Lung (tissue), 11 donors: ENCODE measurements around the gene KRABD2.
"Not testable (repeated sequence)": the region's sequence is repeated elsewhere in the genome, so short reads cannot be mapped to it uniquely, and the experiment has no call there.

Source experiments
- ATAC-seq: fragments of 200-7000 bp; cut with Tn5 transposase; one replicate; pipeline ENCODE4 v1.9.1; 2020; ENCODE audit warnings: moderate number of reproducible peaks; ENCODE audit not compliant: insufficient read depth, low FRiP score
- DNase-seq, 3 donors: peaks; one replicate each; pipeline ENCODE4 v3.0.0-alpha.2; 2013 to 2017
- H3K27ac ChIP-seq, 2 donors: one replicate each; pipeline ENCODE4 v1.5.1; 2013; ENCODE audit warnings: mild to moderate bottlenecking in 2 of 2, moderate library complexity in 2 of 2, control low read depth in 1 of 2, inconsistent platforms in 1 of 2, low read depth in 1 of 2, low read length in 1 of 2
- H3K27me3 ChIP-seq, 3 donors: one replicate each; pipeline ENCODE4 v1.5.1; 2013; ENCODE audit warnings: low read length in 2 of 3; ENCODE audit not compliant: control insufficient read depth in 3 of 3, insufficient read depth in 3 of 3
- H3K36me3 ChIP-seq, 4 donors: one replicate each; pipeline ENCODE4 v1.5.1; 2013; ENCODE audit warnings: low read length in 4 of 4, mild to moderate bottlenecking in 1 of 4, moderate library complexity in 1 of 4; ENCODE audit not compliant: control insufficient read depth in 4 of 4, insufficient read depth in 4 of 4
- H3K4me1 ChIP-seq, 5 donors: one replicate each; pipeline ENCODE4 v1.5.1; 2013; ENCODE audit warnings: low read length in 5 of 5, mild to moderate bottlenecking in 2 of 5, moderate library complexity in 1 of 5; ENCODE audit not compliant: control insufficient read depth in 5 of 5, insufficient read depth in 5 of 5
- H3K4me3 ChIP-seq: one replicate; pipeline ENCODE4 v1.5.1; 2013; ENCODE audit warnings: mild to moderate bottlenecking, control low read depth, moderate library complexity
- H3K9ac ChIP-seq, 2 donors: one replicate each; pipeline ENCODE4 v1.5.1; 2013; ENCODE audit warnings: low read length in 2 of 2, control low read depth in 1 of 2; ENCODE audit not compliant: insufficient read depth in 1 of 2
- H3K9me3 ChIP-seq, 4 donors: one replicate each; pipeline ENCODE4 v1.5.1; 2013; ENCODE audit warnings: low read length in 3 of 4, mild to moderate bottlenecking in 1 of 4, moderate library complexity in 1 of 4; ENCODE audit not compliant: control insufficient read depth in 4 of 4, insufficient read depth in 3 of 4
- WGBS, 2 donors: extraction: QIAGEN DNeasy Blood & Tissue Kit; methylation state at CpG; one replicate each; pipeline ENCODE4 v1.1.7; 2013; 5-methylcytosine and 5-hydroxymethylcytosine counted together
- TF ChIP-seq, protein P1 (sequence below): IDR thresholded peaks from 2 replicates; pipeline ENCODE4 v1.5.1; 2012; ENCODE audit warnings: mild to moderate bottlenecking; ENCODE audit errors: control extremely low read depth, extremely low read depth
- donor health status: control.
- donor health status: control.
- donor health status: Bipolar disorder and iron deficiency.
- donor health status: healthy.
- donor health status: DM: yes; HTN: yes; CAD: no.

The KRABD2 gene

DNA sequence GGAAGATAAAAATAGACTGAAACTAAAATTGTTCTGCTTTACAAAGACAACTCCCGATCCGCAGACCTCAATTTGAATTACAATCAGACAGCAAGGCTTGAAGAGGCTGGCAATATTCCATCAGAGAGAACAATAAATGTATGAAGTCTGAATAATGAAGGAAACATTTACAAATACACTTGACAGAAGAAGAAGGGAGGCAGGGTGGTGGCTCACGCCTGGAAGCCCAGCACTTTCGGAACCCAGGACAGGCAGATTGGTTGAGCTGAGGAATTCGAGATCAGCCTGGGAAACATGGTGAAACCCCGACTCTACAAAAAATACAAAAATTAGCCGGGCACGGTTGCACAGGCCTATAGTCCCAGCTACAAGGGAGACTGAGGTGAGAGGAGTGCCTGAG lies 22.3 kb downstream of the KRABD2 start:
- Histone ChIP-seq H3K9me3 (no peaks in the 10 kb centered on the region), H3K4me3 (no peak overlapping the region), H3K27me3 (no peaks in the 10 kb centered on the region), H3K27ac (no peak overlapping the region), H3K36me3 (no peaks in the 10 kb centered on the region), H3K9ac (no peak overlapping the region), H3K4me1 (peaks cover 0 to 3% (median 0%) of the 10 kb centered on the region in 5 donors)
- ATAC-seq (no peak), DNase-seq (no peak)
- 61 to 70% methylated on average over 8 of the region's 8 CpGs for WGBS, 2 donors
- TF ChIP-seq, protein P1, sequence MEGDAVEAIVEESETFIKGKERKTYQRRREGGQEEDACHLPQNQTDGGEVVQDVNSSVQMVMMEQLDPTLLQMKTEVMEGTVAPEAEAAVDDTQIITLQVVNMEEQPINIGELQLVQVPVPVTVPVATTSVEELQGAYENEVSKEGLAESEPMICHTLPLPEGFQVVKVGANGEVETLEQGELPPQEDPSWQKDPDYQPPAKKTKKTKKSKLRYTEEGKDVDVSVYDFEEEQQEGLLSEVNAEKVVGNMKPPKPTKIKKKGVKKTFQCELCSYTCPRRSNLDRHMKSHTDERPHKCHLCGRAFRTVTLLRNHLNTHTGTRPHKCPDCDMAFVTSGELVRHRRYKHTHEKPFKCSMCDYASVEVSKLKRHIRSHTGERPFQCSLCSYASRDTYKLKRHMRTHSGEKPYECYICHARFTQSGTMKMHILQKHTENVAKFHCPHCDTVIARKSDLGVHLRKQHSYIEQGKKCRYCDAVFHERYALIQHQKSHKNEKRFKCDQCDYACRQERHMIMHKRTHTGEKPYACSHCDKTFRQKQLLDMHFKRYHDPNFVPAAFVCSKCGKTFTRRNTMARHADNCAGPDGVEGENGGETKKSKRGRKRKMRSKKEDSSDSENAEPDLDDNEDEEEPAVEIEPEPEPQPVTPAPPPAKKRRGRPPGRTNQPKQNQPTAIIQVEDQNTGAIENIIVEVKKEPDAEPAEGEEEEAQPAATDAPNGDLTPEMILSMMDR = no peak

DNA sequence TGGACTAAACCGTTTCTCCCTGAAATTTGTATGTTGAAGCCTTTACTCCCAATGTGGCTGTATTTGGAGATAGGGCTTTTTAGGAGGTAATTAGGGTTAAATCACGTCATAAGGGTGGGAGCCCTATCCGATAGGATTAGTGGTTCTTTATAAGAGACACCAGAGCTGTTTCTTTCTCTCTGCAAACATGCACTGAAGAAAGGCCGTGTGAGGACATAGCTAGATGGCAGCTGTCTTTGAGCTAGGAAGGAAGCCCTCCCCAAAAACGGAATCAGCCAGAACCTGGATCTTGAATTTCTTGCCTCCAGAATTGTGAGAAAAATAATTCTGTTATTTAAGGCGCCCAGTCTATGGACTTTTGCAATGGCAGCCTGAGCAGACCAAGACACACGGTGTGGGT lies 22.8 kb downstream of the KRABD2 start:
- Histone ChIP-seq H3K27ac (no peak overlapping the region), H3K9me3 (no peaks in the 10 kb centered on the region), H3K36me3 (no peaks in the 10 kb centered on the region), H3K27me3 (no peaks in the 10 kb centered on the region), H3K4me3 (no peak overlapping the region), H3K9ac (no peak overlapping the region), H3K4me1 (peaks cover 0 to 1% (median 0%) of the 10 kb centered on the region in 5 donors)
- TF ChIP-seq, protein P1 = no peak
- 66 to 73% methylated on average over 7 of the region's 7 CpGs for WGBS, 2 donors
- ATAC-seq (no peak), DNase-seq (no peak)

- peaks cover 0 to 4% (median 0%) of the 10 kb centered on the region in 3 donors for H3K27me3 ChIP-seq
- no peak overlapping the region for H3K27ac ChIP-seq
- H3K36me3 ChIP-seq = no peaks in the 10 kb centered on the region
- TF ChIP-seq, protein P1 = no peak
- ATAC-seq (no peak), DNase-seq (no peak)
- H3K4me1 ChIP-seq = peaks cover 0 to 8% (median 0%) of the 10 kb centered on the region in 5 donors
- no peak overlapping the region for H3K4me3 ChIP-seq
- WGBS, 2 donors = 88 to 90% methylated on average over 7 of the region's 7 CpGs
- H3K9ac ChIP-seq = no peak overlapping the region
- no peaks in the 10 kb centered on the region for H3K9me3 ChIP-seq
These were observed 26.2 kb downstream of the KRABD2 start for GRCh38 chr17:8350339-8350738.

DNA sequence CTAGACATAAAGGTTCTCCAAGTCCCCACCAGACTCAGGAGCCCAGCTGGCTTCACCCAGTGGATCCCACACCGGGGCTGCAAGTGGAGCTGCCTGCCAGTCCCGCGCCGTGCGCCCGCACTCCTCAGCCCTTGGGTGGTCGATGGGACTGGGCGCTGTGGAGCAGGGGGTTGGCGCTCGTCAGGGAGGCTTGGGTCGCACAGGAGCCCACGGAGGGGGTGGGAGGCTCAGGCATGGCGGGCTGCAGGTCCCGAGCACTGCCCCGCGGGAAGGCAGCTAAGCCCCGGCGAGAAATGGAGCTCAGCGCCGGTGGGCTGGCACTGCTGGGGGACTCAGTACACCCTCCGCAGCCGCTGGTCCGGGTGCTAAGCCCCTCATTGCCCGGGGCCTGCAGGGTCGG lies 29.5 kb downstream of the KRABD2 start:
- not testable (repeated sequence) for H3K4me1 ChIP-seq, H3K27ac ChIP-seq, H3K9me3 ChIP-seq, H3K27me3 ChIP-seq, H3K4me3 ChIP-seq, H3K36me3 ChIP-seq, ATAC-seq, DNase-seq, H3K9ac ChIP-seq
- WGBS, 2 donors = 60 to 65% methylated on average over 12 to 25 of the region's 25 CpGs
